ENCODE data around the gene LGMN. TPM values are rescaled to one million over a fixed set of nuclear protein-coding genes. Genes with fewer than 3 reads are reported as not detected.

The LGMN gene
- total and polyA plus RNA-seq, 8 donors, result 18.5 to 60.1 (median 33.0) TPM

GRCh38 chr14:92728759-92729364 is 19.6 kb downstream of the LGMN start:
- H3K36me3 ChIP-seq, result no peaks in the 10 kb centered on the region
- intact Hi-C loops (cut with DNase I), result no loop called here
- no peak overlapping the region for H3K4me3 ChIP-seq
- FAIRE-seq (no peak), DNase-seq (no peak), ATAC-seq (peak in 3 of 4 donors; percentile 16 to 51 (median 43))
- no peaks in the 10 kb centered on the region for H3K9me3 ChIP-seq
- TF ChIP-seq, protein P1, sequence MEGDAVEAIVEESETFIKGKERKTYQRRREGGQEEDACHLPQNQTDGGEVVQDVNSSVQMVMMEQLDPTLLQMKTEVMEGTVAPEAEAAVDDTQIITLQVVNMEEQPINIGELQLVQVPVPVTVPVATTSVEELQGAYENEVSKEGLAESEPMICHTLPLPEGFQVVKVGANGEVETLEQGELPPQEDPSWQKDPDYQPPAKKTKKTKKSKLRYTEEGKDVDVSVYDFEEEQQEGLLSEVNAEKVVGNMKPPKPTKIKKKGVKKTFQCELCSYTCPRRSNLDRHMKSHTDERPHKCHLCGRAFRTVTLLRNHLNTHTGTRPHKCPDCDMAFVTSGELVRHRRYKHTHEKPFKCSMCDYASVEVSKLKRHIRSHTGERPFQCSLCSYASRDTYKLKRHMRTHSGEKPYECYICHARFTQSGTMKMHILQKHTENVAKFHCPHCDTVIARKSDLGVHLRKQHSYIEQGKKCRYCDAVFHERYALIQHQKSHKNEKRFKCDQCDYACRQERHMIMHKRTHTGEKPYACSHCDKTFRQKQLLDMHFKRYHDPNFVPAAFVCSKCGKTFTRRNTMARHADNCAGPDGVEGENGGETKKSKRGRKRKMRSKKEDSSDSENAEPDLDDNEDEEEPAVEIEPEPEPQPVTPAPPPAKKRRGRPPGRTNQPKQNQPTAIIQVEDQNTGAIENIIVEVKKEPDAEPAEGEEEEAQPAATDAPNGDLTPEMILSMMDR (IDR thresholded peaks at IDR 0.05), result no peak
- WGBS, 2 donors, result 57 to 66% methylated on average over 8 of the region's 8 CpGs
- H3K4me1 ChIP-seq, result peaks cover 0 to 3% (median 0%) of the 10 kb centered on the region in 3 donors
- no peaks in the 10 kb centered on the region for H3K27me3 ChIP-seq
- H3K27ac ChIP-seq, result no peak overlapping the region

DNA sequence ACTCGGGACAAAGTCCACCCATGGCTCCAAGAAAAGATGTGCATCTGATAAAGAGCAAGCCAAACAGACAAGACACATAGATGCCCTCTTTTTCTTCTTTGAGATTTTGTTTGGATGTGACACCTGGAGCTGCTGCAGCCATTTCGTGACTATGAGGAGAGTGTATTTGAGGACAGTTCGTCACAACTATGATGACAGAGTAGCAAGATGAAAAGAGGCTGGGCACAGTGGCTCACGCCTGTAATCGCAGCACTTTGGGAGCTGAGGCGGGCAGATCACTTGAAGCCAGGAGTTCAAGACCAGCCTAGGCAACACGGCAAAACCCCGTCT is 21.5 kb downstream of the LGMN start:
- DNase-seq (no peak), ATAC-seq (no peak), FAIRE-seq (no peak)
- Histone ChIP-seq H3K36me3 (no peaks in the 10 kb centered on the region), H3K4me3 (no peak overlapping the region), H3K27ac (peak overlapping the region in 1 of 4 donors; percentile 53), H3K4me1 (peaks cover 0 to 3% (median 0%) of the 10 kb centered on the region in 3 donors), H3K27me3 (no peaks in the 10 kb centered on the region), H3K9me3 (no peaks in the 10 kb centered on the region)
- intact Hi-C loops (cut with DNase I), result no loop called here
- 91 to 96% methylated on average over 8 of the region's 8 CpGs for WGBS, 2 donors
- TF ChIP-seq, protein P1 (IDR thresholded peaks at IDR 0.05), result no peak

DNA sequence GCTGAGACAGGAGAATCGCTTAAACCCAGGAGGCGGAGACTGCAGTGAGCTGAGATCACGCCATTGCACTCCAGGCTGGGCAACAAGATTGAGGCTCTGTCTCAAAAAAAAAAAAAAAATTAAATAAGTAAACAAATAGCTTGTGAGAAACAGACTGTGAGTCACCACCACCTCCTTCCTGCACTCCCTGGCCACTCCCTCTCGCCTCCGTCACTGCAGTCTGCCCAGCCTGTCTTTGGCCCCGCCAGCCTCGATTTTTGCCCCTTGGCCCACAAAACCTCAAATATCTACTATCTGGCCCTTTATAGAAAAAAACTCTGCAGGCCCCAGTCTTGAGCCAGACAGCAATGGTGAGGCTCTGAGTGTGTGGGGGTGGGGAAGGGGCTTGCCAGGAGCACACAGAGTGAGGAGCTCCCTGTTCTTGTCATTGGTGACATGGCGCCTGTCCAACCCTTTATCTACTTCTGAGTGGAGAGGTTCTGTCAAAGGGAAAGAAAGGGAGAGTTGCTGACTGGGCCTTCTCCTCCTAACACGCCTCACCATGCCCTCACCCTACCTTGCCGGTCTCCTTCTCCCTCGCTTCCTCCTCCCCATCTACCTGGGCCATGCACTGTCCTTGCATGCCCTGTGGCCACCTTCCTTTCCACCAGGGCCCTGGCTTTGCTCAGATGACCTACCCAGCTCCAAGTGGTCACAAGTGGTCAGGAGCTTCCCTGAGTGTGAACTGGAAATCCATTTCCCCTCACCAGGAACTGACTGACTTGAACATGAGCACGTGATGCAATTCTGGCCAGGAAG is 22.1 kb downstream of the LGMN start:
- peak in 5 of 6 donors; percentile 45 to 73 (median 62) for DNase-seq
- ATAC-seq, result peak; percentile 83 to 84 (median 83)
- intact Hi-C loops (cut with DNase I), result no loop called here
- no peak overlapping the region for H3K4me3 ChIP-seq
- 81 to 85% methylated on average over 12 of the region's 12 CpGs for WGBS, 2 donors
- FAIRE-seq, result no peak
- no peaks in the 10 kb centered on the region for H3K9me3 ChIP-seq
- peaks cover 0 to 3% (median 0%) of the 10 kb centered on the region in 3 donors for H3K4me1 ChIP-seq
- H3K27ac ChIP-seq, result peak overlapping the region in 1 of 4 donors; percentile 53
- H3K36me3 ChIP-seq, result no peaks in the 10 kb centered on the region
- TF ChIP-seq, protein P1 (IDR thresholded peaks at IDR 0.05), result no peak
- H3K27me3 ChIP-seq, result no peaks in the 10 kb centered on the region

DNA sequence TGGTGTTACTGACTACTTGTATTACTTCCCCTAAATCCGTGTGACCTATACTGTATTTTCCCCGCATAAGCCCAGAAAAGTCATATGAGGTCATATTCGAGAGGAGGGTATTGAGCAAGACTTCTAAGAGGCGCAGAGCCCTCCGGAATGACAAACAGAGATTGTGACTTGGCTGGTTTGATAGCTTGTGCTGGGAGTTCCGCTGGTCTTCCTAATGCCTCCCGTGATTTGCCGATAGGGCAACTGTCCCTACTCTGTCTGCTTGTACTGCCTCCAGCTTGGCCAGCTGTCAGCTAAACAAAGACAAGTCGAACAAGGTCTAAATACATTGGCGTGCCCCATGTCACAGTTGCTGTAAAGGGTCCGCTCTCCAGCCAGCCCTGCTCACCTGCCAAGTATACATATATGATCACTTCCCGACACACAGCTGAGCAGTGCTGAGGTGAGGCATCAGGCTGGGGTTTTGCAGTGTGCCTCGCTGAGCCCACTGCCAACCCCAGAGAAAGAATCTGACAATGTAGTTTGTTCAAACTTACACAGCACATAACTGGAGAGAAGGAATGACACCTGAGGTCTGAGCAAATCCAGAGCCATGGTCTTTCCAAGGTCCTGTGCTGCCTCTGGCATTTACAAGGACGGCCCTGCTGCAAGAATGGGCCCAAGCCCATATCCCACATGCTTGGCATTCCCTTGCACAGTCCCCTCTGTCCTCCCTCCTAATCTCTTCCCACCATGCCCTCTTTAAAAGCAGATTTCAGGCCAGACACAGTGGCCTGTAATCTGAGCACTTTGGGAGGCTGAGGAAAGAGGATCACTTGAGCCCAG is 23.7 kb downstream of the LGMN start:
- Histone ChIP-seq H3K27ac (no peak overlapping the region), H3K9me3 (no peaks in the 10 kb centered on the region), H3K4me1 (peaks cover 0 to 7% (median 0%) of the 10 kb centered on the region in 3 donors), H3K36me3 (no peaks in the 10 kb centered on the region), H3K27me3 (no peaks in the 10 kb centered on the region), H3K4me3 (no peak overlapping the region)
- 49 to 79% methylated on average over 14 of the region's 14 CpGs for WGBS, 2 donors
- TF ChIP-seq, protein P1 (IDR thresholded peaks at IDR 0.05), result no peak
- peak in 1 of 6 donors; percentile 29 for DNase-seq
- intact Hi-C loops (cut with DNase I), result no loop called here
- FAIRE-seq, result no peak
- peak in 2 of 4 donors; percentile 43 to 54 for ATAC-seq
